AG20443 (cell line): ENCODE results near the gene TEX19.
"Not testable (repeated sequence)": the region's sequence is repeated elsewhere in the genome, so short reads cannot be mapped to it uniquely, and the experiment has no call there.

Experiments used
- DNase-seq: peaks from one replicate; pipeline ENCODE4 v3.0.0; 2012; ENCODE audit warnings: low spot score, mixed read lengths

Gene TEX19

DNA sequence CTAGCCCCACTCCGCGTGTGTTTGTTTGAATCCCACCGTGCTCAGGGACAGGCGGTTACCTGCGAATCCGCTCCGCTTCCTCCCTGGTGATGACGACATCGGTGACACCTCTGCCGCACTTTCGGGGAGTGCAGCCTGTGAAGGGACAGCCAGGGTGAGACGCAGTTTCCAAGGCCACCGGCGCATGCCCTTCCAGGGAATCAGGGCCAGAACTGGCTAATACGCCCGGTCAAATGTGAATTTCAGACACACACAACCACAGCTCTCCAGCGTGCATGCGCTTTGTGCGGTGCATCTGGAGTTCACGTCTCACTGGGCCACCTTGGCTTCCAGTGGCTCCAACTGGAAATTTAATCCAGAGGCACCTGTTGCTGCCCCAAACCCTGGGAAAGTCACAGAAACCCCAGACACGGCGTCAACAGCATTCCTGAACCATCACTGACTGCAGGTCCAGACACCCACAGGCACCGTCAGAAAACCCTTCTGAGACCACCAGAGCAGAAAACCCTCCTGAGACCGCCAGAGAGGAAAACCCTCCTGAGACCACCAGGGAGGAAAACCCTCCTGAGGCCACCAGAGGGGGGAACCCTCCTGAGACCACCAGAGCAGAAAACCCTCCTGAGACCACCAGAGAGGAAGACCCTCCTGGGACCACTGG lies 52.5 kb downstream of the TEX19 start:
- DNase-seq, result no peak

DNA sequence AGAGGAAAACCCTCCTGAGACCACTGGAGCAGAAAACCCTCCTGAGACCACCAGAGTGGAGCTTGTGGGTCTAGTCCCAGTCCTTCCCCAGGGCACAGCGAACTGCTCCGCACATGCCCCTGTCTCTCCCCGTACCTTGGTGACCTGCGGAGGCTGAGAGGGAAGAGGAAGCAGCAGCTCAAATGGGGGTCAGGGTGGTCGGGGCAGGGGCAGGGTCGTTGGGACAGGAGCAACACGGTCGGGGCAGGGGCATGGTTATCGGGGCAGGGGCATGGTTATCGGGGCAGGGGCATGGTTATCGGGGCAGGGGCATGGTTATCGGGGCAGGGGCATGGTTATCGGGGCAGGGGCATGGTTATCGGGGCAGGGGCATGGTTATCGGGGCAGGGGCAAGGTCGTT lies 53.0 kb downstream of the TEX19 start:
- DNase-seq, result not testable (repeated sequence)

DNA sequence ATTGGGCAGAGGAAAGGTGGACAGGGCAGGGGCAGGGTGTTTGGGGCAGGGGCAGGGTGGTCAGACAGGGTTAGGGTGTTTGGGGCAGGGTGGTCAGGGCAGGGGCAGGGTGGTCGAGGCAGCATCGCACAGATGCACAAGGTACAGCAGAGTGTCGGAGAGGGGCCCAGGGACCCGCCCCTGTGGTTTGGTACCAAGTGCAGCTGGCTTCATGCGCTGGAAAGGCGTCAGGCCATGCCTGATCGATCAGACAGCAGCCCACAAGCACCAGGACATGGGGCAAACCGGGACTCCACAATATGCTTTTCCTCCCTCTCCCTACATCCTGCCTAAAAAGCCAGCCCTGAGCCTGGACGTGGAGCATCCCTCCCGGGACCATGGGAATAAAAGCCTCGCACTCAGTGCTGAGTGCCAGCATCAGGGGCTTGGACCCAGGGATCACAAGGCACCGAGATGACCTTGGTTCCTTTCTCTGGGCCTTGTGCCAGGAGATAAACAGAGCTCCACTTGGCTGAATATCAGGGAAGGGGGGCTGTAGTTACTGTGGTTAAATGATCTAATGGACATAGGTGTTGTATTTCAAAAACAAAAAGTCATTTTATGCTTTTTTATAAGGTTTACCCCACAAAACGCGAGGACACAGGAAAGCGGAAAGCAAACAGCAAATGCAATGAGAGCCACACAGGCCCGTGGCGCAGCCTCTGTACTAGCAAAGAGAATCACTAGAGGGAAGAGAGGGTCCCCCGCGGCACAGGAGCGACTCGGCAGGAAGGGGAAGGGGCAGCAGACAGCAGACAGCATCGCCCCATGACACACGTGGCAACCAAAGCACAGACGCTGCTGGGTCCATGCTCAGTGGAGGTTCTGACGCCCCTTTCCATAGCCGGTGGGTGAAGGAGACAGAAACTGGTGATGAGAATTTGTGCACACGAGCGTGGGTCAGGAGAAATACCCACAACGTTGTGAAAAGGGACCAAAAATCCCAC lies 53.8 kb downstream of the TEX19 start:
- DNase-seq, result no peak
